DND-41 (cell line): ENCODE results near the gene PREP.

Experiments used
- CTCF ChIP-seq: IDR thresholded peaks from 2 replicates; pipeline ENCODE4 v1.5.1; 2012; ENCODE audit warnings: borderline replicate concordance, low read length, moderate library complexity, mild to moderate bottlenecking; ENCODE audit not compliant: poor library complexity, severe bottlenecking; ENCODE audit errors: extremely low read depth
- EZH2 ChIP-seq: IDR thresholded peaks from 3 replicates; pipeline ENCODE4 v1.6.1; 2012; ENCODE audit warnings: borderline replicate concordance, low read depth, mild to moderate bottlenecking, moderate library complexity, low read length, inconsistent platforms; ENCODE audit not compliant: severe bottlenecking

- no peak for TF ChIP-seq CTCF
- no peak for TF ChIP-seq EZH2
Observed at GRCh38 chr6:105336986-105337385, 65.9 kb downstream of the PREP start.
